Ishikawa (cell line): ENCODE measurements around the gene CISD1.
A peak's percentile ranks its signal among the peaks of the same experiment; 100 is the strongest.

Source experiments
- CEBPB ChIP-seq: IDR thresholded peaks from 2 replicates; pipeline ENCODE4 v1.6.1; 2012
- CREB1 ChIP-seq: IDR thresholded peaks from 2 replicates; pipeline ENCODE4 v1.6.1; 2012; ENCODE audit warnings: low read depth
- EGR1 ChIP-seq: IDR thresholded peaks from 2 replicates; pipeline ENCODE4 v1.6.1; 2012
- EP300 ChIP-seq: IDR thresholded peaks from 2 replicates; pipeline ENCODE4 v1.6.1; 2012; ENCODE audit warnings: borderline replicate concordance
- FOXM1 ChIP-seq: IDR thresholded peaks from 2 replicates; pipeline ENCODE4 v1.6.1; 2012; ENCODE audit warnings: low read depth, borderline replicate concordance
- NFIC ChIP-seq: IDR thresholded peaks from 2 replicates; pipeline ENCODE4 v1.6.1; 2012
- RAD21 ChIP-seq: IDR thresholded peaks from 2 replicates; pipeline ENCODE4 v1.6.1; 2012; ENCODE audit warnings: low read depth
- TAF1 ChIP-seq: IDR thresholded peaks from 2 replicates; pipeline ENCODE4 v1.6.1; 2012; ENCODE audit warnings: low read depth, mild to moderate bottlenecking
- TCF12 ChIP-seq: IDR thresholded peaks from 2 replicates; pipeline ENCODE4 v1.6.1; 2012; ENCODE audit warnings: low read depth
- TEAD4 ChIP-seq: IDR thresholded peaks from 2 replicates; pipeline ENCODE4 v1.6.1; 2012
- YY1 ChIP-seq: IDR thresholded peaks from 2 replicates; pipeline ENCODE4 v1.6.1; 2012; ENCODE audit warnings: low read depth
- ZBTB7A ChIP-seq: IDR thresholded peaks from 2 replicates; pipeline ENCODE4 v1.6.1; 2012; ENCODE audit warnings: low read depth
- TF ChIP-seq, protein P1 (sequence below): IDR thresholded peaks from 2 replicates; pipeline ENCODE4 v1.6.1; 2012
- TF ChIP-seq, protein P2 (sequence below): IDR thresholded peaks from 2 replicates; pipeline ENCODE4 v1.6.1; 2012
- TF ChIP-seq, protein P3 (sequence below): IDR thresholded peaks from 2 replicates; pipeline ENCODE4 v1.6.1; 2012; ENCODE audit warnings: low read depth, mild to moderate bottlenecking

Gene CISD1

DNA sequence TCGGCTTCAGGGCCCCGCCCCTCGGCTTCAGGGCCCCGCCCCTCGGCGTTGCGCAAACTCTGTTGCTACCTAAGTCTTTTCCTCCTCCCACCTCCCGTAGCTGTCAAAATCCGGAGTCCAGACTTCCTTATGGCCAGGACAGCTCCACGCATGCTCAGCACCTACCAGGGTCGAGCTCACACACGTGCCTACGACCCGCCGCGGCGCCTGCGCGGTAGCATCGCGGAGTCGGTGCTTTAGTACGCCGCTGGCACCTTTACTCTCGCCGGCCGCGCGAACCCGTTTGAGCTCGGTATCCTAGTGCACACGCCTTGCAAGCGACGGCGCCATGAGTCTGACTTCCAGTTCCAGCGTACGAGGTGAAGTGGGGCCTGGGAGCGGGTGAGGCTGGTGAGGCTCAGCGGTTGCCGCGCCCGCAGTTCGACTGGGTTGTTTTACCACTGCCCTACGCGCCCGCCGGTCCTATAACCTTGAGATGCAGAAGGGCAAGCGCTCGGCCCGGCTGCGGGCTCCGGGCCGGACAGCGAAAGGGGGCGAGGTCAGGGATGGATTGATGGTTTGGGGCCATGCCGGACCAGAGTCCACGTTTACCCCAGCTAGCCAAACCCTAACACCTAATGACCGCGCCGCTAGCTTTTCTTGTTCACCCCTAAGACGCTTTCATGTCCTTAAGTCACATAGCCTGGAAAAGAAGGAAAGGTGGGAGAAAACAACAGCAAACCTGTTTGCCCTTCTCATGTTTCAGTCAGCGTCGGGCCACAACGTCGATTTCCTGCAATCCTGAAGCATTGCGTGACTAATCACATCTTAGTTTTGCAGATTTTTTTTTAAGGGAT lies at the start of gene CISD1:
TSS of gene CISD1 (plus strand) at position 217 of the 836 bp plus-strand sequence. CDS start at position 329, 112 bp downstream.
- peak; percentile 65; the same call in 1 of the 2 replicates for TF ChIP-seq TAF1
- peak; percentile 58 for TF ChIP-seq YY1
- 0 out of 2 replicates have a peak, but pooled peaks have one; percentile 3 for TF ChIP-seq TEAD4
- no peak for TF ChIP-seq EGR1
- TF ChIP-seq, protein P1, sequence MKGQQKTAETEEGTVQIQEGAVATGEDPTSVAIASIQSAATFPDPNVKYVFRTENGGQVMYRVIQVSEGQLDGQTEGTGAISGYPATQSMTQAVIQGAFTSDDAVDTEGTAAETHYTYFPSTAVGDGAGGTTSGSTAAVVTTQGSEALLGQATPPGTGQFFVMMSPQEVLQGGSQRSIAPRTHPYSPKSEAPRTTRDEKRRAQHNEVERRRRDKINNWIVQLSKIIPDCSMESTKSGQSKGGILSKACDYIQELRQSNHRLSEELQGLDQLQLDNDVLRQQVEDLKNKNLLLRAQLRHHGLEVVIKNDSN, result peak; percentile 79
- TF ChIP-seq EP300, result peak; percentile 16; the same call in 1 of the 2 replicates
- peak; percentile 21 for TF ChIP-seq NFIC
- 0 out of 2 replicates have a peak, but pooled peaks have one; percentile 15 for TF ChIP-seq ZBTB7A
- TF ChIP-seq, protein P2, sequence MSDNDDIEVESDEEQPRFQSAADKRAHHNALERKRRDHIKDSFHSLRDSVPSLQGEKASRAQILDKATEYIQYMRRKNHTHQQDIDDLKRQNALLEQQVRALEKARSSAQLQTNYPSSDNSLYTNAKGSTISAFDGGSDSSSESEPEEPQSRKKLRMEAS, result peak; percentile 99
- no peak for TF ChIP-seq FOXM1
- no peak for TF ChIP-seq RAD21
- TF ChIP-seq CEBPB, result peak; percentile 97
- no peak; the same call in 1 of the 2 replicates for TF ChIP-seq CREB1
- TF ChIP-seq, protein P3, sequence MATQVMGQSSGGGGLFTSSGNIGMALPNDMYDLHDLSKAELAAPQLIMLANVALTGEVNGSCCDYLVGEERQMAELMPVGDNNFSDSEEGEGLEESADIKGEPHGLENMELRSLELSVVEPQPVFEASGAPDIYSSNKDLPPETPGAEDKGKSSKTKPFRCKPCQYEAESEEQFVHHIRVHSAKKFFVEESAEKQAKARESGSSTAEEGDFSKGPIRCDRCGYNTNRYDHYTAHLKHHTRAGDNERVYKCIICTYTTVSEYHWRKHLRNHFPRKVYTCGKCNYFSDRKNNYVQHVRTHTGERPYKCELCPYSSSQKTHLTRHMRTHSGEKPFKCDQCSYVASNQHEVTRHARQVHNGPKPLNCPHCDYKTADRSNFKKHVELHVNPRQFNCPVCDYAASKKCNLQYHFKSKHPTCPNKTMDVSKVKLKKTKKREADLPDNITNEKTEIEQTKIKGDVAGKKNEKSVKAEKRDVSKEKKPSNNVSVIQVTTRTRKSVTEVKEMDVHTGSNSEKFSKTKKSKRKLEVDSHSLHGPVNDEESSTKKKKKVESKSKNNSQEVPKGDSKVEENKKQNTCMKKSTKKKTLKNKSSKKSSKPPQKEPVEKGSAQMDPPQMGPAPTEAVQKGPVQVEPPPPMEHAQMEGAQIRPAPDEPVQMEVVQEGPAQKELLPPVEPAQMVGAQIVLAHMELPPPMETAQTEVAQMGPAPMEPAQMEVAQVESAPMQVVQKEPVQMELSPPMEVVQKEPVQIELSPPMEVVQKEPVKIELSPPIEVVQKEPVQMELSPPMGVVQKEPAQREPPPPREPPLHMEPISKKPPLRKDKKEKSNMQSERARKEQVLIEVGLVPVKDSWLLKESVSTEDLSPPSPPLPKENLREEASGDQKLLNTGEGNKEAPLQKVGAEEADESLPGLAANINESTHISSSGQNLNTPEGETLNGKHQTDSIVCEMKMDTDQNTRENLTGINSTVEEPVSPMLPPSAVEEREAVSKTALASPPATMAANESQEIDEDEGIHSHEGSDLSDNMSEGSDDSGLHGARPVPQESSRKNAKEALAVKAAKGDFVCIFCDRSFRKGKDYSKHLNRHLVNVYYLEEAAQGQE, result no peak
- peak; percentile 63; the same call in 1 of the 2 replicates for TF ChIP-seq TCF12

DNA sequence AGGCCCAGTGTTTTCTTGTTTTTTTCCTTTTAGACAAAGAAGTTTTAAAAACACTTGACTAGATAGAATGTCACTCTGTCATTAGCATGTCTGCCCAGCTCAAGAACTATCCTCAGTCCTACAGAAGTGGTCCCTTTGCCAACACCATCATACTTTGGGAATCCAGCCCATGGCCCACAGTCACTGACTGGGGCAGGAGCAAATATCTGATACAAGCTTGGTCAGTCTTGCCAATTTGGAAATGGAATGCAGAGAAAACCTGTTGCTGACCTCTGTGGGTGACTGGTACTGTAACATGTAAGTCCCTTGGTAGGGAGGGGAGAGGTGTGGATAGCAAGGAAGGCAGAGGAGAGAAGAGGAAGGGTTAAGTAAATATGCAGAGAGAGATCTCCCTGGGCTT lies 49.1 kb upstream of the CISD1 start:
- TF ChIP-seq ZBTB7A (no peak), TAF1 (no peak), TEAD4 (no peak)

DNA sequence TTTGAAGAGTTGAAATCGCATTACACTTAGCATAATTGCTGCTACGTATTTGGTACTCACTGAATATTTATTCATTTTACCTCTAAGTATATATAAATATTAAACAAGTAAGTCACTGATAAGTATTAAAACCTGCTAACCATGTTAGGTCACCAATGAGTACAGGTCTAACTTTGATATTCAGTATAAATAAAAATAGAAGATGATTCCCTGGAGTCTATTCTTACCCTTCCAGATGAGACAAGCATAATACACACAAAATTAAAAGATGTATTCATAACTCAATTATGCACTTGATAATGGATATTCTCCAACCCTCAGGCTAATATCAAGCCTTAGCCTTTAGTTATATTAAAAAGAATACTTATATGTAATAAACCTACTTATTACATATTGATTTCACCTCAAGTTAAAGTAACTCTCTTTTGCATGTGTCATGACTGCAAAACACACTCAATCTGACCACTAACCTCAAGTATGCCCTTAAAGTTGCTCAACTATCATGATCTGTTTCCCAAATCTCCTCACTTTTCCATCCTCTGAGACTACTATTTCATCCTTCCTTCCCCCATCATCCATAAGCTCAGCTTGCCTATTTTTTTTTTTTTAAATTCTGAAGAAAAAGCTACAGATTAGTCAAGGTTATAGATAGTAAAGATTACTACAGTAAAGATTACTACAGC lies 48.1 kb upstream of the CISD1 start:
- TF ChIP-seq TAF1, result no peak
- no peak for TF ChIP-seq CEBPB
- TF ChIP-seq EP300, result no peak
- no peak for TF ChIP-seq RAD21
- no peak for TF ChIP-seq TEAD4
- no peak for TF ChIP-seq ZBTB7A
- TF ChIP-seq, protein P3, result no peak
- no peak for TF ChIP-seq YY1

DNA sequence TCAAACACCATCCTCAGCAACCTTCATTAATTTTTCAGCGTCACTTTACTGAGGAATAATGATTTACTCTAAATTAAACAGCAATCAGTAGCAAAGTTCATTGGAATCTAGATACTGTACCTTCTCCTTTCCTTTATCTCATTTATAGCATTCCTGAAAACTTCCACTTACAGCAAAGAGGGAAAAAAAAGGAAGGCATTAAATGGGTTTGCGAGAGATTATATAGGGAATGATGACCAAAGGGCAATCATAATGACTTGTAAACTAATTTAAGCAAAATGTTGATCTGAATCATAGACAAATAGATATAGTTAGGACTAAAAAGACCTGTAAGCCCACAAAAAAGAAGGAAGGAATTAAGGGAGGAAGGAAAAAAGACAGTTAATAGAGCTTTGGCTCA lies 43.3 kb upstream of the CISD1 start:
- TF ChIP-seq, protein P3, result no peak
- TF ChIP-seq, protein P1, result no peak
